Measurements from ENCODE around the gene CEP68. TPM values are rescaled to one million over a fixed set of nuclear protein-coding genes. Genes with fewer than 3 reads are reported as not detected.

The CEP68 gene
- total and polyA plus RNA-seq, 12 donors: 5.6 to 19.3 (median 10.7) TPM

GRCh38 chr2:65043001-65043400, 13.2 kb upstream of the CEP68 start:
- Histone ChIP-seq H3K9me3 (replicated peaks in 1 of 3) (peaks cover 0 to 4% (median 0%) of the 10 kb centered on the region in 3 donors), H3K27ac (peak overlapping the region in 1 of 5 donors; percentile 43), H3K27me3 (no peaks in the 10 kb centered on the region), H3K4me1 (replicated peaks in 1 of 2) (peaks cover 0 to 5% of the 10 kb centered on the region in 2 donors), H3K36me3 (replicated peaks in 1 of 2) (no peaks in the 10 kb centered on the region), H3K4me3 (no peak overlapping the region)
- intact Hi-C loops (cut with DNase I): no loop called here
- no peak for TF ChIP-seq CTCF (IDR thresholded peaks at IDR 0.05)
- no peak for TF ChIP-seq POLR2A (IDR thresholded peaks at IDR 0.05)
- DNase-seq: no peak
- 60 to 82% (median 63%) methylated on average over 2 of the region's 2 CpGs for WGBS, 4 donors

- H3K9me3 ChIP-seq (replicated peaks in 1 of 3): peaks cover 0 to 4% (median 0%) of the 10 kb centered on the region in 3 donors
- no peaks in the 10 kb centered on the region for H3K27me3 ChIP-seq
- DNase-seq: no peak
- 94 to 97% (median 95%) methylated on average over 7 of the region's 7 CpGs for WGBS, 4 donors
- H3K4me1 ChIP-seq (replicated peaks in 1 of 2): peaks cover 0 to 5% of the 10 kb centered on the region in 2 donors
- intact Hi-C loops (cut with DNase I): no loop called here
- TF ChIP-seq POLR2A (IDR thresholded peaks at IDR 0.05) (no peak), CTCF (IDR thresholded peaks at IDR 0.05) (no peak)
- no peaks in the 10 kb centered on the region for H3K36me3 ChIP-seq (replicated peaks in 1 of 2)
- H3K27ac ChIP-seq: no peak overlapping the region
- H3K4me3 ChIP-seq: no peak overlapping the region
These were observed 12.0 kb upstream of the CEP68 start for GRCh38 chr2:65044097-65044735.

- Histone ChIP-seq H3K27ac (no peak overlapping the region), H3K4me1 (replicated peaks in 1 of 2) (no peaks in the 10 kb centered on the region), H3K4me3 (no peak overlapping the region), H3K36me3 (replicated peaks in 1 of 2) (no peaks in the 10 kb centered on the region), H3K27me3 (no peaks in the 10 kb centered on the region), H3K9me3 (replicated peaks in 1 of 3) (peaks cover 0 to 4% (median 0%) of the 10 kb centered on the region in 3 donors)
- WGBS, 4 donors: 65 to 76% (median 74%) methylated on average over 8 to 10 of the region's 10 CpGs
- TF ChIP-seq POLR2A (IDR thresholded peaks at IDR 0.05) (no peak), CTCF (IDR thresholded peaks at IDR 0.05) (no peak)
- intact Hi-C loops (cut with DNase I): no loop called here
- no peak for DNase-seq
These were observed 10.6 kb upstream of the CEP68 start for GRCh38 chr2:65045651-65046050.

- Histone ChIP-seq H3K4me3 (no peak overlapping the region), H3K27ac (no peak overlapping the region), H3K27me3 (no peaks in the 10 kb centered on the region), H3K9me3 (replicated peaks in 1 of 3) (peaks cover 0 to 4% (median 0%) of the 10 kb centered on the region in 3 donors), H3K4me1 (replicated peaks in 1 of 2) (no peaks in the 10 kb centered on the region), H3K36me3 (replicated peaks in 1 of 2) (no peaks in the 10 kb centered on the region)
- 81 to 92% (median 91%) methylated on average over 11 of the region's 11 CpGs for WGBS, 4 donors
- intact Hi-C loops (cut with DNase I): no loop called here
- TF ChIP-seq POLR2A (IDR thresholded peaks at IDR 0.05) (no peak), CTCF (IDR thresholded peaks at IDR 0.05) (no peak)
- no peak for DNase-seq
These were observed 9.4 kb upstream of the CEP68 start for GRCh38 chr2:65046633-65047407.
